GM12878 (cell line): ENCODE results near the gene WNK1. TPM values are rescaled to one million over a fixed set of nuclear protein-coding genes. Genes with fewer than 3 reads are reported as not detected.

Source experiments
- ATAC-seq: fragments of 200-7000 bp; cut with Tn5 transposase; 3 replicates; pipeline ENCODE4 v1.9.1; 2020; ENCODE audit warnings: mild to moderate bottlenecking, moderate library complexity
- BruUV-seq: library from RNA; stranded (reverse); fragments of 400-500 nt; replicated peaks from 2 replicates; lab custom pipeline; 2021; lab: Mats Ljungman, UMichigan
- CTCF ChIA-PET: fragments of 300-600 bp; sonication (Branson Sonifier 250); formaldehyde crosslinking; extraction: SDS; loops from one replicate; lab custom pipeline; 2021; ENCODE audit warnings: inconsistent platforms; lab: Yijun Ruan, JAX
- POLR2A ChIA-PET: fragments of 350-600 bp; formaldehyde crosslinking; extraction: SDS; loops from one replicate; lab custom pipeline; 2021; ENCODE audit warnings: inconsistent platforms; lab: Charles Lee
- RAD21 ChIA-PET: fragments of 300-600 bp; sonication (Branson Sonifier 250); formaldehyde crosslinking; loops from one replicate; lab custom pipeline; 2023; ENCODE audit warnings: antibody characterized with exemption; ENCODE audit not compliant: unreplicated experiment; lab: Charles Lee
- SMC1A ChIA-PET: fragments of 300-600 bp; sonication (Branson Sonifier 250); formaldehyde crosslinking; loops from one replicate; lab custom pipeline; 2023; ENCODE audit not compliant: unreplicated experiment, uncharacterized antibody; lab: Charles Lee
- DNase-seq: peaks from one replicate; pipeline ENCODE4 v3.0.0-alpha.2; 2011; ENCODE audit warnings: low read depth, low spot score
- FAIRE-seq: peaks from 3 replicates; lab custom pipeline; 2011; peaks lifted over from hg19 to GRCh38; lab: Jason Lieb, UNC
- H2AFZ ChIP-seq: 2 replicates; pipeline ENCODE4 v1.6.0; 2011; ENCODE audit warnings: low read depth, low read length, control low read depth; ENCODE audit not compliant: control insufficient read depth
- H3K27ac ChIP-seq: 2 replicates; pipeline ENCODE4 v1.5.1; 2011; ENCODE audit warnings: control low read depth; ENCODE audit not compliant: control insufficient read depth, insufficient read depth
- H3K27me3 ChIP-seq, 2 experiments: replicated peaks in 1 of 2; 2 replicates each; pipeline versions ENCODE4 v1.6.0 to v1.6.1; 2011; ENCODE audit warnings: low read length in 1 of 2; ENCODE audit not compliant: control insufficient read depth in 2 of 2, insufficient read depth in 2 of 2
- H3K36me3 ChIP-seq, 2 experiments: 2 replicates each; pipeline ENCODE4 v1.5.1; 2011; ENCODE audit warnings: low read length in 1 of 2; ENCODE audit not compliant: control insufficient read depth in 2 of 2, insufficient read depth in 2 of 2
- H3K4me1 ChIP-seq: 2 replicates; pipeline ENCODE4 v1.6.1; 2011; ENCODE audit warnings: mild to moderate bottlenecking, low read length, moderate library complexity, mixed read lengths; ENCODE audit not compliant: control insufficient read depth, insufficient read depth
- H3K4me2 ChIP-seq: 2 replicates; pipeline ENCODE4 v1.6.0; 2011; ENCODE audit warnings: control low read depth; ENCODE audit not compliant: control insufficient read depth, insufficient read depth
- H3K4me3 ChIP-seq: fragments of 200-600 bp; sonication (generic); 2 replicates; pipeline ENCODE4 v1.5.1; 2016
- H3K79me2 ChIP-seq: 2 replicates; pipeline ENCODE4 v1.6.0; 2011; ENCODE audit warnings: low read length; ENCODE audit not compliant: control insufficient read depth, insufficient read depth
- H3K9ac ChIP-seq: 2 replicates; pipeline ENCODE4 v1.8.0; 2011; ENCODE audit warnings: low read length, control low read depth, mixed read lengths; ENCODE audit not compliant: control insufficient read depth, insufficient read depth
- H3K9me3 ChIP-seq: replicated peaks from 3 replicates; pipeline ENCODE4 v1.5.1; 2011; ENCODE audit warnings: mild to moderate bottlenecking, low read length; ENCODE audit not compliant: control insufficient read depth, insufficient read depth
- H4K20me1 ChIP-seq: 2 replicates; pipeline ENCODE4 v1.6.0; 2011; ENCODE audit not compliant: control insufficient read depth, insufficient read depth
- BCLAF1 ChIP-seq: fragments of 450-650 bp; IDR thresholded peaks from 2 replicates; pipeline ENCODE4 v1.6.1; 2017; ENCODE audit warnings: antibody characterized with exemption, mild to moderate bottlenecking, moderate library complexity
- EED ChIP-seq: sonication (generic); IDR thresholded peaks from 2 replicates; pipeline ENCODE4 v1.6.1; 2016; ENCODE audit warnings: antibody characterized with exemption, low read depth
- HCFC1 ChIP-seq: fragments of 150-350 bp; IDR thresholded peaks from 2 replicates; pipeline ENCODE4 v1.6.1; 2014; ENCODE audit warnings: low read length
- IKZF2 ChIP-seq, 2 experiments: fragments of 450-650 bp; IDR thresholded peaks; 2 replicates each; pipeline ENCODE4 v1.6.1; 2017; ENCODE audit warnings: mild to moderate bottlenecking in 2 of 2, moderate library complexity in 2 of 2
- NFYB ChIP-seq: IDR thresholded peaks from 2 replicates; pipeline ENCODE4 v1.6.1; 2011; ENCODE audit warnings: low read depth, mild to moderate bottlenecking, low read length, improper control_type of control experiment, moderate library complexity; ENCODE audit not compliant: insufficient read depth
- PBX3 ChIP-seq: IDR thresholded peaks from 2 replicates; pipeline ENCODE4 v1.6.1; 2011; ENCODE audit warnings: mild to moderate bottlenecking, low read depth, low read length, moderate library complexity; ENCODE audit not compliant: insufficient replicate concordance
- PML ChIP-seq: IDR thresholded peaks from 2 replicates; pipeline ENCODE4 v1.6.1; 2012; ENCODE audit warnings: low read length, inconsistent platforms
- POLR2AphosphoS5 ChIP-seq: IDR thresholded peaks from 2 replicates; pipeline ENCODE4 v1.6.1; 2011; ENCODE audit warnings: mild to moderate bottlenecking, low read length, inconsistent platforms
- RAD51 ChIP-seq: fragments of 450-650 bp; IDR thresholded peaks from 2 replicates; pipeline ENCODE4 v1.6.1; 2016; ENCODE audit warnings: moderate library complexity, mild to moderate bottlenecking, inconsistent platforms
- SIX5 ChIP-seq: IDR thresholded peaks from 2 replicates; pipeline ENCODE4 v1.6.1; 2011; ENCODE audit warnings: mild to moderate bottlenecking, low read depth, low read length, moderate library complexity; ENCODE audit not compliant: severe bottlenecking
- TAF1 ChIP-seq: IDR thresholded peaks from 2 replicates; pipeline ENCODE4 v1.6.1; 2011; ENCODE audit warnings: mild to moderate bottlenecking, low read depth, low read length, borderline replicate concordance
- USF2 ChIP-seq: IDR thresholded peaks from 2 replicates; pipeline ENCODE4 v1.6.1; 2011; ENCODE audit warnings: low read depth, low read length, improper control_type of control experiment, borderline replicate concordance
- ZZZ3 ChIP-seq: IDR thresholded peaks from 2 replicates; pipeline ENCODE4 v1.6.1; 2011; ENCODE audit warnings: low read depth; ENCODE audit not compliant: control insufficient read depth, insufficient read length
- WGBS: methylation state at CpG from one replicate; pipeline ENCODE4 v1.1.6; 2016; ENCODE audit warnings: low lambda C conversion rate; ENCODE audit not compliant: insufficient replicate concordance, insufficient coverage; ENCODE audit errors: missing lambda C conversion rate; 5-methylcytosine and 5-hydroxymethylcytosine counted together
- in situ Hi-C: fragments of 300-500 bp; cut with MboI; formaldehyde crosslinking; loops from 9 replicates; pipeline ENCODE4 v1.14.3; 2018; ENCODE audit warnings: mixed read lengths
- intact Hi-C: fragments of 100-400 bp; cut with micrococcal nuclease; formaldehyde crosslinking; loops from one replicate; pipeline ENCODE4 v1.14.2; 2022; ENCODE audit not compliant: unreplicated experiment
- polyA plus RNA-seq, 11 experiments: library from polyadenylated mRNA; depleted of rRNA in 4 of 11; unstranded in 6 of 11; stranded (reverse) in 5 of 11; fragments of >200 nt; fragmentation: Nextera tagmentation in 4 of 11; fragmentation: Illumina TruSeq in 1 of 11; extraction: Ambion mirVana in 4 of 11; extraction: Trizol in 1 of 11; gene quantifications; 1 replicate in 1 of 11; 2 replicates in 10 of 11; pipeline versions ENCODE4 v1.2.1 to v1.2.3, GENCODE V29; 2011 to 2016; ENCODE audit warnings: inconsistent platforms in 2 of 11, missing spikeins in 2 of 11, low read depth in 1 of 11
- total RNA-seq, 4 experiments: library from RNA; depleted of rRNA in 3 of 4; stranded (reverse); fragments of >200 nt in 3 of 4; fragmentation: Illumina TruSeq in 1 of 4; extraction: Trizol in 1 of 4; gene quantifications; 2 replicates each; pipeline versions ENCODE4 v1.2.1 to v1.2.3, GENCODE V29; 2013 to 2021

Gene WNK1
- total and polyA plus RNA-seq, 10 of the 15 experiments (the other 5 are each of a cell fraction or from before 2014, with no cell fraction given): 9.6 to 151 (median 86.6) TPM

DNA sequence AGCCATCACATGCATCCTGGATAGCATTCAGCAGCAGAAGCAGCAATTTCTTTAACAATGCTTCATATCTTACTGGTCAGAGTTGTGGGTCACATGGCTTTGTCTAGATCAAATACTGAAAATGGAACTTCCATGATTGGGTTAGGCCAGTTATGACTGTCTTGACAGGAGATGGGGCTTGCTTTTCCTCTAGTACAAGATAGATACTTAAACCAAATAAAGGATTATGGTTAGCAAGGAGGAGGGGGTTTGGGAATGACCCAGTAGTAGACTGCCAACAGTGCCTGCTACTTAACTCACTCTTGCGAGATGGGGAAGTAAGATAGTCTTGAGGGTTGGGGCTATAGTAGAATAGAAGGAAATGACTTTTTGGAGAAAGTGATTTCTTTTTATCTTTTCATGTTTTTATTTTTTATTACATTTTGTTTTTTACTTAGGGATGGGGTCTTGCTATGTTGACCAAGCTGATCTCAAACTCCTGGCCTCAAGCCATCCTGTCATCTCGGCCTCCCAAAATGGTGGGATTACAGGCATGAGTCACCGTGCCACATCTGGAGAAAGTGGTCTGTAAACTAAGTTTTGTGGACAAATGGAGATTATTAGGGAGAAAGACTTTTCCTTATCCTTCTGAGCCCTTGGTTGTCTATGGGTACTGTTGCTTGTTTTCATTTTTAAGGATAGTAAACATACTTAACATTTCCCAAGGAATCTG lies 37.6 kb downstream of the WNK1 start:
- no peak for FAIRE-seq
- no peak overlapping the region for H2AFZ ChIP-seq
- RAD21 ChIA-PET: interaction anchor here (1.2 kb wide), 1 partner anchor 21 kb away, joined by 3 read pairs; no protein-coding TSS in a partner anchor
- H3K4me3 ChIP-seq: no peak overlapping the region
- TF ChIP-seq EED (peak; percentile 47; the same call in 1 of the 2 replicates), PML (0 out of 2 replicates have a peak, but pooled peaks have one; percentile 29), TAF1 (no peak), HCFC1 (no peak), BCLAF1 (no peak), POLR2AphosphoS5 (no peak), SIX5 (no peak), ZZZ3 (no peak), IKZF2 (IDR thresholded peaks at IDR 0.05) (peak; percentile 10 to 36; a peak in 1 of 4 replicates), NFYB (no peak), USF2 (no peak), PBX3 (no peak), RAD51 (peak; percentile 54)
- TF ChIP-seq, all 136 proteins: peak for 4
- in situ Hi-C loops: no loop called here
- BruUV-seq: no TSS peak
- Histone ChIP-seq H3K4me2 (peak overlapping the region; percentile 11; the same call in 1 of the 2 replicates), H3K27ac (peak overlapping the region; percentile 5; the same call in 1 of the 2 replicates), H3K79me2 (peaks cover 98% of the 10 kb centered on the region), H3K4me1 (peaks cover 20% of the 10 kb centered on the region), H4K20me1 (no peaks in the 10 kb centered on the region), H3K9ac (no peak overlapping the region), H3K36me3 (peaks cover 0 to 2% of the 10 kb centered on the region in 2 experiments; a peak in 2 of 4 replicates), H3K27me3 (no peaks in the 10 kb centered on the region), H3K9me3 (no peaks in the 10 kb centered on the region; the same call in 2 of the 3 replicates)
- DNase-seq: no peak
- 81% methylated on average over 3 of the region's 3 CpGs for WGBS
- SMC1A ChIA-PET: interaction anchor here (0.7 to 4.4 kb wide), 7 partner anchors 12 to 111 kb away, joined by 3 to 33 read pairs (median 6); no protein-coding TSS in a partner anchor
- intact Hi-C loops: loop anchor here (5.0 kb wide), 1 partner anchor 33 kb away; no protein-coding TSS in a partner anchor
- CTCF ChIA-PET: interaction anchor here (1.5 to 1.6 kb wide), 2 partner anchors 11 to 26 kb away, joined by 3 to 10 read pairs; no protein-coding TSS in a partner anchor
- peak; percentile 71 for ATAC-seq
- POLR2A ChIA-PET: interaction anchor here (0.6 to 1.3 kb wide), 4 partner anchors 11 to 164 kb away, joined by 3 to 5 read pairs (median 3); no protein-coding TSS in a partner anchor
